ENCODE results near the gene UMAD1.
"Not testable (repeated sequence)": the region's sequence is repeated elsewhere in the genome, so short reads cannot be mapped to it uniquely, and the experiment has no call there.

DNA sequence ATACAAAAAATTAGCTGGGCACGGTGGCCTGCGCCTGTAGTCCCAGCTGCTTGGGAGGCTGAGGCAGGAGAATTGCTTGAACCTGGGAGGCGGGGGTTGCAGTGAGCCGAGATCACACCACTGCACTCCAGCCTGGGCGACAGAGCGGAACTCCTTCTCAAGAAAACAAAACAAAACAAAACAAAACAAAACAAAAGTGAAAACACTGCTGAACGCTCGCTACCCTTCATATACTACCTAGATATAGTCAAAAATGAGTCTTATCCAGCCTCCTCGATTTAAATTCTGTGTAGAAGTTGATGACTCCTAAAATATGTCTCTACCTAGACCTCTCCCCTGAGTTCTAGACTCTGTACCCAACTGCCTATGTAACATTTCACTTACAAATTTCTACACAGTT lies 164.3 kb downstream of the UMAD1 start:
- TF ChIP-seq, protein P1, sequence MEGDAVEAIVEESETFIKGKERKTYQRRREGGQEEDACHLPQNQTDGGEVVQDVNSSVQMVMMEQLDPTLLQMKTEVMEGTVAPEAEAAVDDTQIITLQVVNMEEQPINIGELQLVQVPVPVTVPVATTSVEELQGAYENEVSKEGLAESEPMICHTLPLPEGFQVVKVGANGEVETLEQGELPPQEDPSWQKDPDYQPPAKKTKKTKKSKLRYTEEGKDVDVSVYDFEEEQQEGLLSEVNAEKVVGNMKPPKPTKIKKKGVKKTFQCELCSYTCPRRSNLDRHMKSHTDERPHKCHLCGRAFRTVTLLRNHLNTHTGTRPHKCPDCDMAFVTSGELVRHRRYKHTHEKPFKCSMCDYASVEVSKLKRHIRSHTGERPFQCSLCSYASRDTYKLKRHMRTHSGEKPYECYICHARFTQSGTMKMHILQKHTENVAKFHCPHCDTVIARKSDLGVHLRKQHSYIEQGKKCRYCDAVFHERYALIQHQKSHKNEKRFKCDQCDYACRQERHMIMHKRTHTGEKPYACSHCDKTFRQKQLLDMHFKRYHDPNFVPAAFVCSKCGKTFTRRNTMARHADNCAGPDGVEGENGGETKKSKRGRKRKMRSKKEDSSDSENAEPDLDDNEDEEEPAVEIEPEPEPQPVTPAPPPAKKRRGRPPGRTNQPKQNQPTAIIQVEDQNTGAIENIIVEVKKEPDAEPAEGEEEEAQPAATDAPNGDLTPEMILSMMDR (IDR thresholded peaks at IDR 0.05 in 8 of 11, conservative IDR thresholded peaks at IDR 0.05 in 3 of 11): not testable (repeated sequence)
- not testable (repeated sequence) for TF ChIP-seq POLR2A, POLR2AphosphoS5 (IDR thresholded peaks at IDR 0.05)
